ENCODE results near the gene C1QTNF7.

The C1QTNF7 gene

GRCh38 chr4:15458616-15459015 lies 30.8 kb downstream of the C1QTNF7 start:
- DNase-seq: no peak

GRCh38 chr4:15459706-15460105 lies 31.9 kb downstream of the C1QTNF7 start:
- DNase-seq: no peak

DNA sequence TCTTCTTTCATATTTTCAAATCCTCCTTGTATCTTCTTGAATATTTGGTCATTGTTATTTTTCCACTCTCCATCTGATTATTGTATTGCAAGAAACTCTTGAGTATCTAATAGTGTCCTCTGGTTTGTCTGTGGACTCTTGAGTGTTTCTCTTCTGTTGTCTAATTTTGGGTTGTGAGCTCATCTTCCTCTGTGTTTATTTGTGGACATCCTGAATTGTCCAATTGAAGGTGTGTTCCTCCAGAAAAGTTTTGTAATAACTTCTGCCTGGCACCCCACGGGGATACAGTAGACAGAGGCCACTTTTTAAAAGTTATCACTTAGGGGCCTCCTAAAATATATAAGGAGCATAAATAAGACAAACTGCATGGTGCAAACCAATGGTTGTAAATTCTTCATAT lies 38.8 kb downstream of the C1QTNF7 start:
- DNase-seq: no peak

- DNase-seq: peak; percentile 21
These were observed 41.7 kb downstream of the C1QTNF7 start, which contains the start of gene CC2D2A for GRCh38 chr4:15469402-15470127. CC2D2A (plus strand) TSS chr4:15469882; CDS start chr4:15475933, 6,051 bp downstream.

DNA sequence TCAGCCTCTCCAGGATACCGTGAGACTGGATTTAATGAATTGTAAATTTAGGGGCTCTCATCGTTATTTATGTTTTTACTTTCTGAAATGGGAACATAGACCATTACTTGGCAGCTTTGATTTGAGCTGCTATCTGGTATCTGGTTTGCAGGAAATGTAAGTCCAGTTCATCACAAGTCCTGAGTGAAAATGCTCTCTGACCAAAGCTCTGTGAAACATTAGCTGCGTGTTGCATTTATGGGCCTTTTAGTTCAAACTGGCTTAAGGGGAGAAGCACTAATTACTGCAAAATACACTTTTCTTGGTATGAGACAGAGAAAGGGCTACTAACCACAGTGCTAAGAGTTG lies 42.3 kb downstream of the C1QTNF7 start:
- no peak for DNase-seq

GRCh38 chr4:15476396-15476795 lies 48.6 kb downstream of the C1QTNF7 start:
- DNase-seq: no peak

DNA sequence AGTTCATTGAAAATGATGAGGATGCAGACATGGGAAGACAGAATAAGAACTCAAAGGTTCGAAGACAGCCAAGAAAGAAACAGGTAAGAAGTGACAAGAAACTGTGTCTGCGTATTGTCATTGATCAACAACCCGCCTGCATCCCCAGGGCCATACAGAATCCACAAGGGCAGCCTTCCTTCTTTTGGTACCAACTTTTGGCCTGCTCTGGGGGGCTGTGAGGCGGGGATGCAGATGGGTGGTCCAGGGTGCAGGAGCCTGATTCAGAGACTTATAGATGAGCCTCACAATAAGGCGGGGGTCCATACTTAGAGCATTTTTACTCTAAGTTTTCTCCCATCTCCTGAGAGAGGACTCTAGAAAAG lies 50.9 kb downstream of the C1QTNF7 start:
- no peak for DNase-seq

- DNase-seq: peak; percentile 80
These were observed 51.5 kb downstream of the C1QTNF7 start for GRCh38 chr4:15479089-15479912.

- DNase-seq: peak; percentile 15
These were observed 52.0 kb downstream of the C1QTNF7 start for GRCh38 chr4:15479913-15480185.

DNA sequence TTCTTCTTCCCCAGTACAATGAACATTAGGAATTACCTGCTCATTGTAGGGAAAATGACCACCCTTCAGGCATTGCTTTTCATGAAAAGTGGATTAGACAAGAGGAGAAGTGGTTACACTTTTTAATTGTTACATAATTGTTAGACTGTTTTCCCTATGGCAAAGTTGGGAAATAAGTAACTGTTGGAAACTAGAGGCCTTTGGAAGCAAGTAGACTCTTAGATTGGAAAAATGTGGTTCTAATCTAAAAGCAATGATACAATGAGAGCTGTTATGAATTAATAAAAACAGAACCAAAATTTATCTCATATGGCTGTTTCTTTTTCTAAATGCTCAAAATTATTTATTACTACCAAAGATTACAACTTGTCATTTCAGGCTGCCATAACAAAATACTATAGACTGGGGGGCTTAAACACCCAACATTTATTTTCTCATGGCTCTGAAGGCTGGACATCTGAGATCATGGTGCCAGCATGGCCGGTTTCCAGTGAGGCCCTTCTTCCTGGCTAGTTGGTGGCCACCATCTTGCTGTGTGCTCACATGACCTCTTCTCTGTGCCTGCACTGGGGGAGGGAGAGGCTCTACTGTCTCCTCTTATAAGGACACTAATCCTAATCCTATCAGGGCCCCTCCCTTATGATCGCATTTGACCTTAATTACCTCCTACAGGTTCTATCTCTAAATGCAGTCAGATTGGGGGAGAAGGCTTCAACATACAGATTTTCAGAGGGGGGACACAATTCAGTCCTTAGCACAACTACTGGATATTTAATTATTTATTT lies 54.3 kb downstream of the C1QTNF7 start:
- no peak for DNase-seq

DNA sequence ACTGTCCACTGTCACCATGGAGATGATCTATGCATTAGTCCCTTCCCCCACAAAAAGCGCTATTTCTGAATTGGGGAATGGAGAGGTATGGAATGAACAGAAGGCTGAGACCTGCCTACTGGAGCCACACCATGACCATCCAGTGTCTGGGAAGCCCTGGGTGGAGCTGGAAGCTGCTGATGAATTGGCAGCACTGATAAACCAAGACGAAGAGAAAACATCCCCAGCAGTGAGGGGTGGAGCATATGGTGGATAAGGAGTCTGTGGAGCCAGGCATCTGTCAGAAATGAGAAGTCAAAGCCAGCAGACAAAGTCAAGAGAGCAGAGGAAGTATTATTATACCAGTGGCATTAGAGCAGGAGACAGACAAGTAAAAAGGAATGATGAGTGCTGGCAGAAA lies 55.0 kb downstream of the C1QTNF7 start:
- DNase-seq: peak; percentile 42

- no peak for DNase-seq
These were observed 60.3 kb downstream of the C1QTNF7 start for GRCh38 chr4:15488136-15488535.

- no peak for DNase-seq
These were observed 61.0 kb downstream of the C1QTNF7 start for GRCh38 chr4:15488658-15489470.

GRCh38 chr4:15489551-15489950 lies 61.7 kb downstream of the C1QTNF7 start:
- no peak for DNase-seq

GRCh38 chr4:15493411-15493810 lies 65.6 kb downstream of the C1QTNF7 start:
- DNase-seq: no peak

- DNase-seq: no peak
These were observed 67.8 kb downstream of the C1QTNF7 start for GRCh38 chr4:15495621-15496020.
